ENCODE results near the gene FSTL4. TPM values are rescaled to one million over a fixed set of nuclear protein-coding genes. Genes with fewer than 3 reads are reported as not detected.

FSTL4 gene
- polyA plus RNA-seq, 2 donors: 0.67 to 2.1 TPM

DNA sequence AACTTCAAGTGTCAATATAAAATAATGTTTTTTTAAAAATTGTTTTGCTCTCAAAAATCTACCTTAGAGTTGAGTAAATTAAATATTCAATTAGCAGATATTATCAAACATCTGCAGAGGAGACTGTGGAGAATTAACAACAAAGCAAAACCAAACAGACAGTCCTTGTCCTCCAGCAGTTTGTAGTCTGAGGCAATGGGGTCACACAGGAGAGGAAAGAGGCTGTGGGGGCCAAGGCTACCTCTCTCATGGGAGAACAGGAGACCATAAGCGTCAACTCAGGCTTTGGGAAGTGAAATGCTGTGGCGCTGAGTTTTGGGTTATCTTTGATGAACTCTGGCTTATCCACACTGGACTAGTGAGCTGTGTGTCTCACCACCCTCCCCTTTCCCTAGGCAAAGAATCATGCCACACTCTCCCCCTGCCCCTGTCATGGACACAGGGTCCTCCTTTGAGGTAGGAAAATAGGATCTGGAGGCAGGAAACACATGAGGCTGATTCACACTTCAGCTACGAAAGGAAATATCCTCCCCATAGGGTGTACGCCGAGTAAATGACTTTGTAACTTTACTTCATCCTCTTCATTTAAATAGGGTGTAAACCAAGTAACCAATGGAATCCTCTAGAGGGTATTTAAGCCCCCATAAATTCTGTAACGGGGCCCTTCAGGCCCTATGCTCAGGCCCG, 152.7 kb downstream of the FSTL4 start:
- Histone ChIP-seq H3K4me3 (ENCODE audit: low read depth in 1 of 2, low read length in 2 of 2) (no peak overlapping the region), H3K9me3 (ENCODE audit: control insufficient read depth in 2 of 2, insufficient read depth in 1 of 2, low read depth in 1 of 2, low read length in 1 of 2) (no peaks in the 10 kb centered on the region), H3K27me3 (ENCODE audit: control insufficient read depth in 1 of 2, insufficient read depth in 2 of 2, low read length in 2 of 2) (no peaks in the 10 kb centered on the region), H3K36me3 (ENCODE audit: control insufficient read depth in 2 of 2, insufficient read depth in 2 of 2, low read length in 1 of 2) (no peaks in the 10 kb centered on the region), H3K4me1 (ENCODE audit: control insufficient read depth in 2 of 2, insufficient read depth in 2 of 2, low read length in 1 of 2) (peaks cover 7 to 8% of the 10 kb centered on the region in 2 donors), H3K27ac (ENCODE audit: low read depth in 2 of 2, low read length in 1 of 2) (no peak overlapping the region)
- WGBS, 2 donors: 89 to 91% methylated on average over 7 of the region's 7 CpGs

DNA sequence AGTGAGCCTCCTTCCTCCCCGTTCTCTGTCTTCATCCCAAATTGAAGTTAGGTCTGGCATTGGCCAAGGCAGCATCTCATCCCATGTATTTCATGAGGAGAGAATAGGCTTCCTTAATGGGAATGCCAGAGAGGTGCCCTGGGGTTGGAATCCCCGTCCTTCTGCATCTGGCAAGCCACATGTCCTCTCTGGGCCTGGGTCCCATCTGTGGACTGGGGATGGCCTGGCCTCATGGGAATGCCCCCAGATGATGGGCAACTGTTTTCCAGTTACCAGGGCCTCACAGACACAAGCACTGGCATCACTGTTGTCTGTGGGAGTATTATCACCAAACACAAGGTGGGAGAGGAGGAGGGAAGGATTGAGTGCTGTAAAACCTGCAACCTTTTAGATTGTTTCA, 153.9 kb downstream of the FSTL4 start:
- no peaks in the 10 kb centered on the region for H3K9me3 ChIP-seq (ENCODE audit: control insufficient read depth in 2 of 2, insufficient read depth in 1 of 2, low read depth in 1 of 2, low read length in 1 of 2)
- H3K27me3 ChIP-seq (ENCODE audit: control insufficient read depth in 1 of 2, insufficient read depth in 2 of 2, low read length in 2 of 2): no peaks in the 10 kb centered on the region
- no peak overlapping the region for H3K4me3 ChIP-seq (ENCODE audit: low read depth in 1 of 2, low read length in 2 of 2)
- H3K36me3 ChIP-seq (ENCODE audit: control insufficient read depth in 2 of 2, insufficient read depth in 2 of 2, low read length in 1 of 2): no peaks in the 10 kb centered on the region
- WGBS, 2 donors: 89 to 92% methylated on average over 2 of the region's 2 CpGs
- no peak overlapping the region for H3K27ac ChIP-seq (ENCODE audit: low read depth in 2 of 2, low read length in 1 of 2)
- peaks cover 7 to 8% of the 10 kb centered on the region in 2 donors for H3K4me1 ChIP-seq (ENCODE audit: control insufficient read depth in 2 of 2, insufficient read depth in 2 of 2, low read length in 1 of 2)

DNA sequence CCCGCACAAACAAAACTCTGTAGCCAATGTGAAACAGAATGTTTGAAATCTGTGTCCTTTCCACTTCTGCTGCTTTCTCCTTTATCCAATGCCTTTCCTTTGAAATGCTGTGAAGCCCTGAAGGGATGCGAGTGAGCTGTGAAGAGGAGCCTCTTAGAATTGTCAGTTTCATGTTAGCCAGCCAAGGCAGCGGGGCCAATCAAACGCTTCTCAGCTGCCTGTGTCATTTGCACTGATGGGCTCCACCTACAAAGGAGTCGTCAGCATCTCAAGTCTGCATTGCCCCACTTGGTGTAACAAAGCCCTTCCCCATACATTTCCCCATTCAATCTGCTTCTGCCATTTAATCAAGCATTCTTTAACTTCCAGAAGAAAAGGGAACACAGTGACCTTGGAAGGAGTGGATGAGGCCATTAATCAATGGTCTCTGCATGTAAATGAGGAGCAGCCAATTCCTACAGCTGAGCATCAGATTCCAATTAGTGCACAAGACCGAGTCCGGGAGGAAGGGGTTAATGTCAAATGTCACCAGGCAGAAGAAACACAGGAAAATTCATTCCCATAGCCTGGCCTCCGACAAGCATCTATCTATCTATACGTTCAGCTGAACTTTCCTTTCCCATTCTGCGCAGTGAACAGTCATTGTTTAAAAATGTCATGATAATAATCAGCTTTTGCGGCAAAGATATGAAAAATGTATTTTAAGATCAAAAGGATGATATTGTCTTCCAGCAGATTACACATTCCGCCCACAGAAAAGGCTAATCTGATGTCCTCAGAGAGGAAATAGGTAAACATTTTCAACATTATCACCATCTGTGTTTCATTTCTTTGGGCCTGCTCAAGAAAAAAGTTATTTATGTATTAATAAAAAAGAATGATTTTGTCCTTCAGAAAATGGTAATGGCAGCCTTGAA, 154.6 kb downstream of the FSTL4 start:
- Histone ChIP-seq H3K4me3 (ENCODE audit: low read depth in 1 of 2, low read length in 2 of 2) (no peak overlapping the region), H3K36me3 (ENCODE audit: control insufficient read depth in 2 of 2, insufficient read depth in 2 of 2, low read length in 1 of 2) (no peaks in the 10 kb centered on the region), H3K27me3 (ENCODE audit: control insufficient read depth in 1 of 2, insufficient read depth in 2 of 2, low read length in 2 of 2) (no peaks in the 10 kb centered on the region), H3K27ac (ENCODE audit: low read depth in 2 of 2, low read length in 1 of 2) (no peak overlapping the region), H3K4me1 (ENCODE audit: control insufficient read depth in 2 of 2, insufficient read depth in 2 of 2, low read length in 1 of 2) (peaks cover 7 to 8% of the 10 kb centered on the region in 2 donors), H3K9me3 (ENCODE audit: control insufficient read depth in 2 of 2, insufficient read depth in 1 of 2, low read depth in 1 of 2, low read length in 1 of 2) (no peaks in the 10 kb centered on the region)
- WGBS, 2 donors: 60 to 65% methylated on average over 12 of the region's 12 CpGs

DNA sequence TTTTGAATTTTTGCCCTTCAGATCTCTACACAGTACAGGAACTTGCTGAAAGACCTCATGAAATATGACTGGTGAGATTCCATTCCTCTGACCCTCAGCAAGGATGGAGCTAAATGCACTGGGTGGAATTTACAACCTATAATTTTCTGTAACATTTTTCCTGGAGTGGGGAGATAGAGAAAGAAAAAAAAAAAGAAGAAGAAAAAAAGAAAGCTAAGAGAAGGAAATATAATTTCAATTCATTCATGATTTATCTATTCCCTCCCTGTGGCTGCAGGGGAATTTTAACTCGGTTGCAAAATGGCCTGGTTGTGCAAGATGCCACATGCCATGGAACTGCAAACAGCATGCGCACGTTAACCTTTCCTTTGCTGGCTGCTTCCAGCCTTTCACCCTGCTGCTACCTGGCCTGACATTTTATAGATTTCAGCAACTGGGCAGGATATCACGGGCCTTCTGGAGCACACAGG, 155.4 kb downstream of the FSTL4 start:
- Histone ChIP-seq H3K27ac (ENCODE audit: low read depth in 2 of 2, low read length in 1 of 2) (no peak overlapping the region), H3K27me3 (ENCODE audit: control insufficient read depth in 1 of 2, insufficient read depth in 2 of 2, low read length in 2 of 2) (no peaks in the 10 kb centered on the region), H3K36me3 (ENCODE audit: control insufficient read depth in 2 of 2, insufficient read depth in 2 of 2, low read length in 1 of 2) (no peaks in the 10 kb centered on the region), H3K4me3 (ENCODE audit: low read depth in 1 of 2, low read length in 2 of 2) (no peak overlapping the region), H3K9me3 (ENCODE audit: control insufficient read depth in 2 of 2, insufficient read depth in 1 of 2, low read depth in 1 of 2, low read length in 1 of 2) (no peaks in the 10 kb centered on the region), H3K4me1 (ENCODE audit: control insufficient read depth in 2 of 2, insufficient read depth in 2 of 2, low read length in 1 of 2) (peaks cover 7 to 8% of the 10 kb centered on the region in 2 donors)
- WGBS, 2 donors: 50% methylated on average over 4 of the region's 4 CpGs

DNA sequence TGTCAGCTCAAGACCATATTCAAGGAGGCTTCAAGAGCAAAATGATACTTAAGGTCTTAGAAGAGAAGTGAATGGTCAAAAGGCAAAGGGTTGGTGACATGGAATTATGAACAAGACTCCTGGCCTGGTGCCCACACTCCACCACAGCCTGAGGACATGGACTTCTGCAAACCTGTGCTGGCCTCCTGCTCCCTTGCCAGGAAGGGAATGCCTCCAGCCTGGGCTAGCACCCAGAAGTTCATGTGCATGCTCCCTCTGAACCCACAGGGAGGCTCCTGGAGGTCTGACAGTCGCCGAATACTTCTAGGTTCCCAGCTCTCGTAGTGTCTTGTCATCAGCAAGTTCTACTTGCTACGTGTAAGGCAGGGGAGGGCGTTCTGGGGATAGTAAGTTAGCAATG, 156.7 kb downstream of the FSTL4 start:
- peaks cover 7 to 8% of the 10 kb centered on the region in 2 donors for H3K4me1 ChIP-seq (ENCODE audit: control insufficient read depth in 2 of 2, insufficient read depth in 2 of 2, low read length in 1 of 2)
- WGBS, 2 donors: 54 to 79% methylated on average over 5 of the region's 5 CpGs
- H3K36me3 ChIP-seq (ENCODE audit: control insufficient read depth in 2 of 2, insufficient read depth in 2 of 2, low read length in 1 of 2): no peaks in the 10 kb centered on the region
- H3K27ac ChIP-seq (ENCODE audit: low read depth in 2 of 2, low read length in 1 of 2): no peak overlapping the region
- H3K9me3 ChIP-seq (ENCODE audit: control insufficient read depth in 2 of 2, insufficient read depth in 1 of 2, low read depth in 1 of 2, low read length in 1 of 2): no peaks in the 10 kb centered on the region
- no peaks in the 10 kb centered on the region for H3K27me3 ChIP-seq (ENCODE audit: control insufficient read depth in 1 of 2, insufficient read depth in 2 of 2, low read length in 2 of 2)
- H3K4me3 ChIP-seq (ENCODE audit: low read depth in 1 of 2, low read length in 2 of 2): no peak overlapping the region

DNA sequence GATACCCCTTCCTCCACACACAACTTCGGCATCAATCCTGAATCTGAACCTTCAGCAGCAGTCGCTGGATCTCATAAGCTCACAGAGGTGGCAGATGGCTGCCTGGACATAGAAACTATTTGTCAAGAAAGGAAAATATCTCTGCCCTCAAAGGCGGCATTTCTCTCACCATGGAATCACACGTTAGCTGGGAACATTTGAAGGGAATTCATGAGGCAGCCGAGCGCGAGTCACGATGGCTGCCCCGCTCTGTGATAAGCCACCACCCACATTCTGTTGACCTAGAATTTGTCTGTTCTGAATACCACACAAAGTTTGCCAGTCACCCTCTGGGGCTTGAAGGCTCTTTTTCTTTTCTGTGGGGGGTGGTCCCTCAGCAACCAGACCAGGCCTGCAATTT, 157.9 kb downstream of the FSTL4 start:
- H3K4me3 ChIP-seq (ENCODE audit: low read depth in 1 of 2, low read length in 2 of 2): no peak overlapping the region
- 80 to 82% methylated on average over 9 of the region's 9 CpGs for WGBS, 2 donors
- peaks cover 7 to 8% of the 10 kb centered on the region in 2 donors for H3K4me1 ChIP-seq (ENCODE audit: control insufficient read depth in 2 of 2, insufficient read depth in 2 of 2, low read length in 1 of 2)
- no peaks in the 10 kb centered on the region for H3K27me3 ChIP-seq (ENCODE audit: control insufficient read depth in 1 of 2, insufficient read depth in 2 of 2, low read length in 2 of 2)
- no peaks in the 10 kb centered on the region for H3K9me3 ChIP-seq (ENCODE audit: control insufficient read depth in 2 of 2, insufficient read depth in 1 of 2, low read depth in 1 of 2, low read length in 1 of 2)
- no peak overlapping the region for H3K27ac ChIP-seq (ENCODE audit: low read depth in 2 of 2, low read length in 1 of 2)
- H3K36me3 ChIP-seq (ENCODE audit: control insufficient read depth in 2 of 2, insufficient read depth in 2 of 2, low read length in 1 of 2): no peaks in the 10 kb centered on the region

DNA sequence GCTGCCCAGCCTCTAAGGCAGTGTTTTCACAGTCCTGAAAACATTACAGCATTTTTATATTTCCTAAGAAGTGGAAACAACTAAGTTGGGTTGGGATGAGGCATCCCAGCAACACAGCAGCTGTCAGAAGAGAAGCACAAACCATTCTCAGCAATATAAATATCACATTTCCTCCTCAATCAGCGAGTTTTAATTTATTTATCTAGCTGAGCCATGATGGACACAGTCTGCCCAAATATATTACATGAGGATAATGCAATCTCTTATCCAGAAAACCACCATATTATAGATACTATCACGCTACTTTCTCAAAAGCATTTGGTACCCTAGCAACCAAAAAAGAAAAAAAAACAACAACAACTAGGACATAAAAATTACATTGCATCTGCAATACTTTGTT, 158.5 kb downstream of the FSTL4 start:
- Histone ChIP-seq H3K9me3 (ENCODE audit: control insufficient read depth in 2 of 2, insufficient read depth in 1 of 2, low read depth in 1 of 2, low read length in 1 of 2) (no peaks in the 10 kb centered on the region), H3K4me3 (ENCODE audit: low read depth in 1 of 2, low read length in 2 of 2) (no peak overlapping the region), H3K27ac (ENCODE audit: low read depth in 2 of 2, low read length in 1 of 2) (no peak overlapping the region), H3K36me3 (ENCODE audit: control insufficient read depth in 2 of 2, insufficient read depth in 2 of 2, low read length in 1 of 2) (no peaks in the 10 kb centered on the region), H3K4me1 (ENCODE audit: control insufficient read depth in 2 of 2, insufficient read depth in 2 of 2, low read length in 1 of 2) (peaks cover 7 to 8% of the 10 kb centered on the region in 2 donors), H3K27me3 (ENCODE audit: control insufficient read depth in 1 of 2, insufficient read depth in 2 of 2, low read length in 2 of 2) (no peaks in the 10 kb centered on the region)
- 37 to 48% methylated on average over 2 of the region's 2 CpGs for WGBS, 2 donors

DNA sequence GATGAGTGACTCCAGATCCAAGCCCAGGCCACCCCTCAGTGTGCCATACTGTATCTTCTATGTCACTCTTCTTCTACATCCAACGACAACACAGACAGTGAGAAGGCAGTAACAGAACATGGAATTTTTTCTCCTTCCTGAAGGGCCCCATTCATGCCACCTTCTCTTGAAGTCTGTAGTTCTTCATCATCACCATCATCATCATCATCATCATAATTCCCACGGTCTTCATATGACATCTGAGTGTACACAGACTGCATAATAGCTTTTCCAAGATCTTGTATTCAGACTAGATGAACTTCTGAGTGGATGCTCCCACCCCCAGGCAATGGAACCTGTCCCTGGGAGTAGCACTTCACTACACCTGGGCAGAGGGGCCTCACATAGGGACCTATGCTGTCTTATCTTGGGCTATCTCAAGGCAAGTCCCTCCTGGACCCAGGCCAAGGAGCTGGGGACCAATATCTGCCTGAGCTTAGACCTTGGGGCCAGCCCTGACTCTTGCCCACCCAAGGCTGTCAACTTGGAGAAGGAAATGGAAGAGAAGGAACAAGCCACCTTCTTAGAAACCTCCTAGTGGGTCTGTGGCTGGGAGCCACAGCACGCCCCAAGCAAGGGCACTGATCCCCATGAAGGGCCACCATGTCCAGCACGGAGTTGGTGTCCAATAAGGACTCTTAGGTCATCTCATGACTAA, 159.1 kb downstream of the FSTL4 start:
- Histone ChIP-seq H3K4me1 (ENCODE audit: control insufficient read depth in 2 of 2, insufficient read depth in 2 of 2, low read length in 1 of 2) (peaks cover 7 to 8% of the 10 kb centered on the region in 2 donors), H3K4me3 (ENCODE audit: low read depth in 1 of 2, low read length in 2 of 2) (no peak overlapping the region), H3K36me3 (ENCODE audit: control insufficient read depth in 2 of 2, insufficient read depth in 2 of 2, low read length in 1 of 2) (no peaks in the 10 kb centered on the region), H3K9me3 (ENCODE audit: control insufficient read depth in 2 of 2, insufficient read depth in 1 of 2, low read depth in 1 of 2, low read length in 1 of 2) (no peaks in the 10 kb centered on the region), H3K27me3 (ENCODE audit: control insufficient read depth in 1 of 2, insufficient read depth in 2 of 2, low read length in 2 of 2) (no peaks in the 10 kb centered on the region), H3K27ac (ENCODE audit: low read depth in 2 of 2, low read length in 1 of 2) (no peak overlapping the region)
- WGBS, 2 donors: 75 to 86% methylated on average over 4 of the region's 4 CpGs

DNA sequence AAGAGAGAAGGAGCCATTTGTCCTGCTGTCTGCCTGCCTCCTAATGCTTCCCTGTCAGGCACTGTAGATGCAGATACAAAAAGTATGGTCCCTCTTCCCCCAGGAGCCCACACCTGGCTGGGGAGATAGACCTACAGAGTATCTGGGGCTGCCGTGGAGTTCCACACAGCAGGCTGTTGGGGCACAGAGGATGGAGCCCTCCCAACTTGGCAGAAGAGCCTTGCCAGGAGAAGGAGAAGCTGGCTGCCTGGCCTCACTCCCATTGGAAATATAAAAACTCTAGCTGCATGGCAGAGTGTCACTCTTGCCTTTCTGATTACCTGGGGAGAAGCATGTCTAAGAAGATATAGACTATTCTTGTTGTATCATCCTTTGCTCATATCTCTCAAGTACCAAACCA, 160.4 kb downstream of the FSTL4 start:
- no peaks in the 10 kb centered on the region for H3K9me3 ChIP-seq (ENCODE audit: control insufficient read depth in 2 of 2, insufficient read depth in 1 of 2, low read depth in 1 of 2, low read length in 1 of 2)
- WGBS, 2 donors: 62 to 71% methylated on average over 1 of the region's 1 CpG
- no peak overlapping the region for H3K27ac ChIP-seq (ENCODE audit: low read depth in 2 of 2, low read length in 1 of 2)
- H3K27me3 ChIP-seq (ENCODE audit: control insufficient read depth in 1 of 2, insufficient read depth in 2 of 2, low read length in 2 of 2): no peaks in the 10 kb centered on the region
- no peaks in the 10 kb centered on the region for H3K36me3 ChIP-seq (ENCODE audit: control insufficient read depth in 2 of 2, insufficient read depth in 2 of 2, low read length in 1 of 2)
- H3K4me1 ChIP-seq (ENCODE audit: control insufficient read depth in 2 of 2, insufficient read depth in 2 of 2, low read length in 1 of 2): peaks cover 5% of the 10 kb centered on the region in 2 donors
- H3K4me3 ChIP-seq (ENCODE audit: low read depth in 1 of 2, low read length in 2 of 2): no peak overlapping the region
